Measurements from ENCODE around the gene SPIN4. TPM values are rescaled to one million over a fixed set of nuclear protein-coding genes. Genes with fewer than 3 reads are reported as not detected.

Gene SPIN4
- total RNA-seq, 6 donors from 2014 or later: 2.1 to 12.3 (median 4.4) TPM

DNA sequence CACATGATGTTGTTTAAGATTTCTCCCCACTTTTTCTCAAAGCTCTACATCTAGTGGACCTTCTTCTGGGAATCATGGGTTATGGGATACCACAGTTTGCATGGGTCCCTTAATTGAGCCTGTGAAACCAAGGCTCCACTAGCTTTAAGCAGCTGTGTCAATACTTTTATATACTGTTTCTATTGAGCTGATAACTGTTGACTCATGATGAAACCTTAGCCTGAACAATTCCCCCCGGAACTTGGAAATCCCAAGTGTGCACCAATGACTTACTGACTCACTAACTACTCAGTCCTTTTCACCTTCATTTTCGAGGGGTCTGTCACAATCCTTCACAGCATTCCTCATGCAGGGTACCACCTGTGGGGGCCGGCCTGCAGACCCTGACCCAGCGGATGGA is 12.7 kb upstream of the SPIN4 start:
- H3K36me3 ChIP-seq: no peaks in the 10 kb centered on the region
- peaks cover 0 to 6% (median 0%) of the 10 kb centered on the region in 4 donors for H3K9me3 ChIP-seq
- no peak overlapping the region for H3K4me3 ChIP-seq
- H3K4me1 ChIP-seq: no peaks in the 10 kb centered on the region
- WGBS, 2 donors: 77 to 100% methylated on average over 4 of the region's 4 CpGs
- TF ChIP-seq POLR2AphosphoS5 (IDR thresholded peaks at IDR 0.05) (no peak), POLR2A (IDR thresholded peaks at IDR 0.05) (no peak), EP300 (IDR thresholded peaks at IDR 0.05) (no peak)
- TF ChIP-seq, protein P1, sequence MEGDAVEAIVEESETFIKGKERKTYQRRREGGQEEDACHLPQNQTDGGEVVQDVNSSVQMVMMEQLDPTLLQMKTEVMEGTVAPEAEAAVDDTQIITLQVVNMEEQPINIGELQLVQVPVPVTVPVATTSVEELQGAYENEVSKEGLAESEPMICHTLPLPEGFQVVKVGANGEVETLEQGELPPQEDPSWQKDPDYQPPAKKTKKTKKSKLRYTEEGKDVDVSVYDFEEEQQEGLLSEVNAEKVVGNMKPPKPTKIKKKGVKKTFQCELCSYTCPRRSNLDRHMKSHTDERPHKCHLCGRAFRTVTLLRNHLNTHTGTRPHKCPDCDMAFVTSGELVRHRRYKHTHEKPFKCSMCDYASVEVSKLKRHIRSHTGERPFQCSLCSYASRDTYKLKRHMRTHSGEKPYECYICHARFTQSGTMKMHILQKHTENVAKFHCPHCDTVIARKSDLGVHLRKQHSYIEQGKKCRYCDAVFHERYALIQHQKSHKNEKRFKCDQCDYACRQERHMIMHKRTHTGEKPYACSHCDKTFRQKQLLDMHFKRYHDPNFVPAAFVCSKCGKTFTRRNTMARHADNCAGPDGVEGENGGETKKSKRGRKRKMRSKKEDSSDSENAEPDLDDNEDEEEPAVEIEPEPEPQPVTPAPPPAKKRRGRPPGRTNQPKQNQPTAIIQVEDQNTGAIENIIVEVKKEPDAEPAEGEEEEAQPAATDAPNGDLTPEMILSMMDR (IDR thresholded peaks at IDR 0.05): no peak
- H3K27me3 ChIP-seq: no peaks in the 10 kb centered on the region
- ATAC-seq (ENCODE audit: low FRiP score in 2 of 2) (no peak), DNase-seq (no peak)
- no peak overlapping the region for H3K27ac ChIP-seq

DNA sequence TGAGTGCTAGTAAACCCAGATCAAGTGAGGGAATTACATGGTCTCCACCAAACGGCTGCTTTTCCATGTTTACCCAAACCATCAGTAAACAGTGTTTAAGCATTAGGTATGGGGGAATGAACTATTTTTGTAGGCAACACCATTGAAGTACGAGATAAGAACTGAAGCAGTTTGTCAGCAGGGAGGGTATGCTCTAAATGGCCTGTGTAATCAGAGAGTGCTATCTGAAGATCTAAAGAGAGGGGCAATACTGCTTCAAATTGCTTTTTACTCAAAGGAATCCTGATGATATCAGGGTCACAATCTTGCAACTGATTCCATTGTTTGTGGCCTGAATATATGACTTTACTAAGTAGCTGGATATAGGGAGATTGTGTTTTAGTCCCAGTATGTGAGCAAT is 10.4 kb upstream of the SPIN4 start:
- Histone ChIP-seq H3K27me3 (no peaks in the 10 kb centered on the region), H3K27ac (no peak overlapping the region), H3K36me3 (no peaks in the 10 kb centered on the region), H3K9me3 (peaks cover 0 to 6% (median 0%) of the 10 kb centered on the region in 4 donors), H3K4me1 (no peaks in the 10 kb centered on the region), H3K4me3 (no peak overlapping the region)
- 48 to 65% methylated on average over 2 of the region's 2 CpGs for WGBS, 2 donors
- ATAC-seq (ENCODE audit: low FRiP score in 2 of 2) (no peak), DNase-seq (no peak)
- TF ChIP-seq EP300 (IDR thresholded peaks at IDR 0.05) (no peak), POLR2A (IDR thresholded peaks at IDR 0.05) (no peak), POLR2AphosphoS5 (IDR thresholded peaks at IDR 0.05) (no peak)
- TF ChIP-seq, protein P1 (IDR thresholded peaks at IDR 0.05): no peak

DNA sequence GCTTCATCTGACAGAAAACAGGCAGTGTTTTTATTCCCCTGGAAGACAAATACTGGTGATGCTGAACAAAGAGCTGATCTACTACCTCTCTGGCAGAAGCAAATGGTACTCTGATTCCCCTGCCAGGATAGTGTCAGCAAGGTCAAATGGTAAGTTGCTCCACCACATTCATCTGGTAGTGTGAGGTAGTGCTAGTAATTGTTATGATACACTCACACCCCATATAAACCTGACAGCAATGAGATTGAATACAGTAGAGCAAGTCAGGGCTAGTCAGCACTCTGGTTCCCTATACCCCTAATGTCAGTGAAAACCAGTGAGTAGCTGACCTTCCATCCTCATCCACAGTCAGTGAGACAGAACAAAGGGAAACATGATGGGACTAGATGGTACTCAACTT is 3.4 kb upstream of the SPIN4 start:
- DNase-seq (no peak), ATAC-seq (ENCODE audit: low FRiP score in 2 of 2) (no peak)
- no peaks in the 10 kb centered on the region for H3K36me3 ChIP-seq
- H3K27me3 ChIP-seq: no peaks in the 10 kb centered on the region
- H3K4me3 ChIP-seq: no peak overlapping the region
- peaks cover 0 to 3% (median 0%) of the 10 kb centered on the region in 4 donors for H3K4me1 ChIP-seq
- H3K9me3 ChIP-seq: no peaks in the 10 kb centered on the region
- H3K27ac ChIP-seq: no peak overlapping the region
- no peak for TF ChIP-seq POLR2A (IDR thresholded peaks at IDR 0.05)
- TF ChIP-seq, protein P1 (IDR thresholded peaks at IDR 0.05): no peak

DNA sequence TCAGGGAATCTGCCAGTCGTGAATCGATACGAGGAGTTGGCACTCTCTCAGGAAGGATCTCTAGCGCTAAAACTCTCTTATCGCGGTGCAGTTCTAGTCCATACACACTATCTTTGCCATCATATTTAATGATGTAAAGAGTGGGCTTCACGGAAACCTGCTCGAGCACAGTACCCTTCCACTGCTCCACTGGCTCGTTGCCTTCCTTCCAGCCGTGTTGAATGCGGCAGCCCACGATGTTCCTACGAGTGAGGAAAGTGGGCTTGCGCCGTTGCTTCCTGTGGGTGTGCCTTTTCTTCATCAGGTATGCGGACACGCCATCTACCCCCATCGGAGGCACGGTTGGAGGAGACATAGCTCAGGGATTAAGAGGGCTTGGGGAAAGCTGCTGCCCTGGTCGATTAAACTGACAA is 661 bp downstream of the SPIN4 start:
- peaks cover 0 to 3% (median 0%) of the 10 kb centered on the region in 4 donors for H3K4me1 ChIP-seq

DNA sequence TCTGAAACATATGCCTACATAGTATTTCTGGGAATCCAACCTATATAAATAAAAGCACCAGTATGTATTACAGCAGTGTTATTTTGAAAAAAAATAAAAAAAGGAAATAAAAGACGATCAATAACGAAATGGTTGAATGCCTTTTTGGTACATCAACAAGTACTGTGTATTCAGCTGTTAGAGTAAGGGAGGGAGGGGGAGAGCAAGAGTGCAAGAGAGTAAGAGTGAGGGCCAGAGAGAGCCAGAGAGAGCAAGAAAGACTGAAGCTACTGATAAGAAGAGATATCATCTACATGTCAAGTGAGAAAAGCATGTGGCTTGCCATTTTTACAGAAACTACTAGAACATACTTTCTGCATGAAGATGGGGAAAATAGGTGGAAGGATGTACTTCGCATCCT is 1.8 kb downstream of the SPIN4 start:
- Histone ChIP-seq H3K4me1 (peaks cover 0 to 3% (median 0%) of the 10 kb centered on the region in 4 donors), H3K27me3 (no peaks in the 10 kb centered on the region), H3K9me3 (no peaks in the 10 kb centered on the region), H3K27ac (no peak overlapping the region), H3K36me3 (no peaks in the 10 kb centered on the region), H3K4me3 (peak overlapping the region in 2 of 4 donors; percentile 58 to 69)
- DNase-seq (no peak), ATAC-seq (ENCODE audit: low FRiP score in 2 of 2) (no peak)
- TF ChIP-seq POLR2AphosphoS5 (IDR thresholded peaks at IDR 0.05) (no peak), EP300 (IDR thresholded peaks at IDR 0.05) (no peak), POLR2A (IDR thresholded peaks at IDR 0.05) (no peak)
- TF ChIP-seq, protein P1 (IDR thresholded peaks at IDR 0.05): no peak
- WGBS, 2 donors: 22 to 61% methylated on average over 3 of the region's 3 CpGs

More for the DNA sequence above, 661 bp downstream of the SPIN4 start:
- 25% methylated on average over 20 of the region's 20 CpGs; no CpG with 5 or more reads in 1 of the 2 donors for WGBS, 2 donors
- no peak for TF ChIP-seq POLR2A (IDR thresholded peaks at IDR 0.05)
- TF ChIP-seq, protein P1 (IDR thresholded peaks at IDR 0.05): no peak
- TF ChIP-seq POLR2AphosphoS5 (IDR thresholded peaks at IDR 0.05): no peak
- TF ChIP-seq EP300 (IDR thresholded peaks at IDR 0.05): no peak
- H3K27me3 ChIP-seq: no peaks in the 10 kb centered on the region
- DNase-seq: peak in 1 of 2 donors; percentile 35
- ATAC-seq (ENCODE audit: low FRiP score in 2 of 2): peak; percentile 35 to 47
- peak overlapping the region; percentile 60 to 86 (median 84) for H3K27ac ChIP-seq
- peak overlapping the region; percentile 48 to 69 (median 63) for H3K4me3 ChIP-seq
- no peaks in the 10 kb centered on the region for H3K36me3 ChIP-seq
- no peaks in the 10 kb centered on the region for H3K9me3 ChIP-seq

All from upper lobe of left lung (tissue), 6 donors.